OCI-LY3 (cell line): ENCODE data around the gene TMEM37.

ENCODE experiments used
- CTCF ChIP-seq: fragments of 200-600, 300-600 bp; sonication (generic); IDR thresholded peaks from 2 replicates; pipeline ENCODE4 v1.5.1; 2014; ENCODE audit warnings: antibody characterized with exemption, low read length, low read depth
- EZH2phosphoT487 ChIP-seq: fragments of 200-600 bp; shearing (Covaris generic); IDR thresholded peaks from 2 replicates; pipeline ENCODE4 v1.6.1; 2018; ENCODE audit warnings: antibody characterized with exemption, mixed run types, low read depth

GRCh38 chr2:119481501-119482455, 50.1 kb downstream of the TMEM37 start:
- TF ChIP-seq CTCF (peak; percentile 17), EZH2phosphoT487 (no peak)
